Suprapubic skin (tissue), 3 donors: Measurements from ENCODE around the gene KAZN.

Experiments
- CTCF ChIP-seq, 2 donors: fragments of 200-600 bp in 1 of 2; fragments of 450-650 bp in 1 of 2; sonication (generic) in 1 of 2; IDR thresholded peaks; one replicate each; pipeline ENCODE4 v1.5.1; 2016 to 2019; ENCODE audit warnings: antibody characterized with exemption in 2 of 2, mild to moderate bottlenecking in 1 of 2, moderate library complexity in 1 of 2
- POLR2A ChIP-seq, 2 donors: fragments of 450-650 bp; IDR thresholded peaks; one replicate each; pipeline ENCODE4 v1.6.1; 2017; ENCODE audit warnings: antibody characterized with exemption in 2 of 2, mild to moderate bottlenecking in 2 of 2, moderate library complexity in 2 of 2

DNA sequence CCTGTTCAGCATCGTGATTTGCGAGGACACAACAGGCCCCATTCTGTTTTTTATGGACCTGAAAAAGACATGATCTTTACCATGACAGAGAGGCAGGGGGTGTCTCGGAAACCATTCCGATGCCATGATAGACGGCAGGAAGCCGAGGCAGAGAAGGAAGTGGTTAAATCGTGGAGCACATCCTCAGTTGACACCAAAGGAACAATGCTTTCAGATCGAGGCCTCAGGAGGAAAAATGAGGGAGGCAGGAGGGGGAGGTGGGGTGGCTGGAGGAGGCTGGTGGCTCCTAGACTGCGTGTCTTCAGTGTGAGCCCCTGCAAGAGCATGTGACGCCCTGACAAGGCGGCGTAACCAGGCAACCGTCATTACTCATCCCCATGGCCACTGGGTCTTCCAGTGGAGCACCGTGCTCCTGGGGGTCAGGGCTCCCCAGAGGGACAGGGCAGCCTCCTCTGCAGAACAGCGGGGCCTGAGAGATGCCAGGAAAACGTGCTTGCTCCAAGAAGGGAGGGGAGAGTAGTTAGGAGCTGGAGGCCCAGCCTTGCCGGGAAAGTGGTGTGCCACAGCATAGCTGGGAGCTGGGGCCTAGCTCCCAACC, 382.2 kb downstream of the KAZN start:
- TF ChIP-seq CTCF (IDR thresholded peaks at IDR 0.05) (no peak), POLR2A (IDR thresholded peaks at IDR 0.05) (no peak)
